B cell (primary cell): ENCODE results near the gene NHEJ1. TPM values are rescaled to one million over a fixed set of nuclear protein-coding genes. Genes with fewer than 3 reads are reported as not detected.
A peak's percentile ranks its signal among the peaks of the same experiment; 100 is the strongest.

ENCODE experiments used
- ATAC-seq: fragments of 200-7000 bp; cut with Tn5 transposase; one replicate; pipeline ENCODE4 v1.10.0; 2021; ENCODE audit warnings: low read depth, mild to moderate bottlenecking, moderate number of reproducible peaks, moderate library complexity
- CTCF ChIA-PET: fragments of 350-600 bp; sonication (Branson Sonifier 250); formaldehyde crosslinking; loops from one replicate; lab custom pipeline; 2021; ENCODE audit warnings: antibody characterized with exemption, inconsistent platforms; lab: Charles Lee
- POLR2A ChIA-PET: fragments of 350-600 bp; sonication (Branson Sonifier 250); formaldehyde crosslinking; loops from one replicate; lab custom pipeline; 2021; ENCODE audit warnings: antibody characterized with exemption; lab: Charles Lee
- DNase-seq: peaks from one replicate; pipeline ENCODE4 v3.0.0; 2013
- H2AFZ ChIP-seq: 2 replicates; pipeline ENCODE4 v1.6.1; 2012; ENCODE audit warnings: mild to moderate bottlenecking, low read depth, low read length; ENCODE audit not compliant: insufficient read depth, poor library complexity, severe bottlenecking
- H3K27ac ChIP-seq, 2 donors: 1 replicate in 1 of 2; 2 replicates in 1 of 2; pipeline ENCODE4 v1.5.1; 2012 to 2013; ENCODE audit warnings: low read length in 2 of 2, mild to moderate bottlenecking in 2 of 2, moderate library complexity in 1 of 2
- H3K27me3 ChIP-seq, 4 experiments: fragments of 200-600 bp in 1 of 4; sonication (generic) in 1 of 4; replicated peaks in 1 of 4; 1 replicate in 2 of 4; 2 replicates in 2 of 4; pipeline versions ENCODE4 v1.6.1 to v1.7.0; 2013 to 2016; ENCODE audit warnings: low read length in 3 of 4, mild to moderate bottlenecking in 2 of 4, mixed read lengths in 1 of 4, moderate library complexity in 1 of 4; ENCODE audit not compliant: insufficient read depth in 4 of 4, control insufficient read depth in 3 of 4; ENCODE audit errors: control extremely low read depth in 1 of 4
- H3K36me3 ChIP-seq, 2 experiments: replicated peaks in 1 of 2; 1 replicate in 1 of 2; 2 replicates in 1 of 2; pipeline versions ENCODE4 v1.6.1 to v1.7.1; 2013; ENCODE audit warnings: low read length in 1 of 2; ENCODE audit not compliant: insufficient read depth in 2 of 2, control insufficient read depth in 1 of 2; ENCODE audit errors: control extremely low read depth in 1 of 2, extremely low read depth in 1 of 2
- H3K4me1 ChIP-seq, 2 donors: fragments of 200-600 bp in 1 of 2; sonication (generic) in 1 of 2; 1 replicate in 1 of 2; 2 replicates in 1 of 2; pipeline versions ENCODE4 v1.5.1 to v1.6.1; 2013 to 2017; ENCODE audit warnings: low read length in 2 of 2; ENCODE audit not compliant: control insufficient read depth in 2 of 2, insufficient read depth in 2 of 2
- H3K4me2 ChIP-seq: replicated peaks from 2 replicates; pipeline ENCODE3; 2012; ENCODE audit warnings: mild to moderate bottlenecking, low read depth, low read length; ENCODE audit not compliant: poor library complexity, severe bottlenecking
- H3K4me3 ChIP-seq, 5 experiments: fragments of 200-600 bp in 1 of 5; sonication (generic) in 1 of 5; 1 replicate in 3 of 5; 2 replicates in 2 of 5; pipeline versions ENCODE4 v1.5.1 to v1.7.0; 2011 to 2016; ENCODE audit warnings: low read length in 4 of 5, mild to moderate bottlenecking in 4 of 5, low read depth in 2 of 5, control low read depth in 1 of 5, moderate library complexity in 1 of 5; ENCODE audit not compliant: insufficient read depth in 1 of 5; ENCODE audit errors: control extremely low read depth in 1 of 5, extremely low read depth in 1 of 5
- H3K79me2 ChIP-seq: fragments of 200-600 bp; sonication (generic); one replicate; pipeline ENCODE4 v1.6.0; 2016; ENCODE audit warnings: low read length; ENCODE audit not compliant: control insufficient read depth, insufficient read depth
- H3K9ac ChIP-seq: fragments of 200-600 bp; sonication (generic); 2 replicates; pipeline ENCODE4 v1.6.1; 2017; ENCODE audit warnings: mild to moderate bottlenecking, low read length, moderate library complexity
- H3K9me3 ChIP-seq, 3 donors: one replicate each; pipeline versions ENCODE4 v1.6.1 to v1.7.1; 2013; ENCODE audit warnings: low read length in 2 of 3; ENCODE audit not compliant: control insufficient read depth in 2 of 3, insufficient read depth in 1 of 3; ENCODE audit errors: control extremely low read depth in 1 of 3
- H4K20me1 ChIP-seq: 2 replicates; pipeline ENCODE4 v1.6.0; 2012; ENCODE audit warnings: mild to moderate bottlenecking, low read length; ENCODE audit not compliant: insufficient read depth, control insufficient read depth, poor library complexity, severe bottlenecking
- H3K27ac Mint-ChIP-seq: one replicate; pipeline ENCODE4 v1.8.0; 2021; ENCODE audit warnings: mixed read lengths
- H3K27me3 Mint-ChIP-seq: one replicate; pipeline ENCODE4 v1.8.0; 2021; ENCODE audit warnings: mixed read lengths
- H3K4me1 Mint-ChIP-seq: one replicate; pipeline ENCODE4 v1.8.0; 2021; ENCODE audit warnings: mixed read lengths
- H3K4me3 Mint-ChIP-seq: one replicate; pipeline ENCODE4 v1.8.0; 2021; ENCODE audit warnings: mixed read lengths
- H3K9me3 Mint-ChIP-seq: one replicate; pipeline ENCODE4 v1.8.0; 2022; ENCODE audit warnings: mixed read lengths; ENCODE audit not compliant: insufficient read depth
- CTCF ChIP-seq: fragments of 200-600 bp; IDR thresholded peaks from one replicate; pipeline ENCODE4 v1.8.0; 2022; ENCODE audit warnings: antibody characterized with exemption, mild to moderate bottlenecking
- EZH2 ChIP-seq: IDR thresholded peaks from 2 replicates; pipeline ENCODE4 v1.6.1; 2012; ENCODE audit warnings: borderline replicate concordance, low read depth, mild to moderate bottlenecking, moderate library complexity, low read length; ENCODE audit not compliant: insufficient read depth, poor library complexity, severe bottlenecking
- WGBS: methylation state at CpG from one replicate; pipeline ENCODE4 v1.1.5; 2013; ENCODE audit warnings: missing lambda C conversion rate; ENCODE audit not compliant: insufficient coverage; 5-methylcytosine and 5-hydroxymethylcytosine counted together
- intact Hi-C: fragments of 100-400 bp; cut with micrococcal nuclease; formaldehyde crosslinking; loops from one replicate; pipeline ENCODE4 v1.10.0; 2022
- polyA plus RNA-seq: library from polyadenylated mRNA; depleted of rRNA; stranded (reverse); fragments of >200 nt; gene quantifications from 2 replicates; pipeline ENCODE4 v1.2.3, GENCODE V29; 2012
- total RNA-seq, 2 donors: library from RNA; stranded (reverse); fragments of 120-200 nt in 1 of 2; gene quantifications; 1 replicate in 1 of 2; 2 replicates in 1 of 2; pipeline versions ENCODE4 v1.2.3 to v1.2.4, GENCODE V29; 2013 to 2022

Gene NHEJ1
- total and polyA plus RNA-seq, 2 donors (not counting 1 experiment from before 2014, with no cell fraction given), result 14.9 to 25.0 TPM

GRCh38 chr2:219104107-219105035 lies 56.2 kb downstream of the NHEJ1 start:
- Histone ChIP-seq H3K4me2 (no peak overlapping the region), H3K79me2 (peaks cover 3% of the 10 kb centered on the region), H3K27ac (no peak overlapping the region), H3K9me3 (no peaks in the 10 kb centered on the region), H3K9ac (no peak overlapping the region), H3K4me3 (no peak overlapping the region), H3K36me3 (peaks cover 2 to 3% of the 10 kb centered on the region in 2 experiments), H4K20me1 (peaks cover 6% of the 10 kb centered on the region), H3K27me3 (no peaks in the 10 kb centered on the region), H2AFZ (no peak overlapping the region), H3K4me1 (no peaks in the 10 kb centered on the region)
- ChIA-PET POLR2A (no interaction called here), CTCF (interaction anchor here (0.7 to 2.8 kb wide), 7 partner anchors 9 to 383 kb away, joined by 3 to 16 read pairs (median 4); no protein-coding TSS in a partner anchor)
- Mint-ChIP-seq H3K4me1 (no peaks in the 10 kb centered on the region), H3K9me3 (no peaks in the 10 kb centered on the region), H3K27me3 (no peaks in the 10 kb centered on the region), H3K27ac (no peak overlapping the region), H3K4me3 (no peak overlapping the region)
- ATAC-seq (no peak), DNase-seq (peak; percentile 20)
- TF ChIP-seq CTCF, result peak; percentile 74
- TF ChIP-seq EZH2, result no peak
- 100% methylated on average over 1 of the region's 4 CpGs for WGBS
- intact Hi-C loops, result no loop called here

- H3K9ac ChIP-seq, result no peak overlapping the region
- H3K4me2 ChIP-seq, result no peak overlapping the region
- no peak for DNase-seq
- ChIA-PET POLR2A (no interaction called here), CTCF (interaction anchor here (2.1 to 2.8 kb wide), 2 partner anchors 41 to 69 kb away, joined by 6 read pairs; no protein-coding TSS in a partner anchor)
- no peaks in the 10 kb centered on the region for H3K79me2 ChIP-seq
- no peaks in the 10 kb centered on the region for H3K4me1 Mint-ChIP-seq
- no peak overlapping the region for H3K4me3 Mint-ChIP-seq
- peaks cover 5 to 17% of the 10 kb centered on the region in 2 experiments for H3K36me3 ChIP-seq
- H3K4me3 ChIP-seq, result no peak overlapping the region
- intact Hi-C loops, result no loop called here
- H3K27me3 Mint-ChIP-seq, result no peaks in the 10 kb centered on the region
- H3K27me3 ChIP-seq, result no peaks in the 10 kb centered on the region
- H3K4me1 ChIP-seq, result no peaks in the 10 kb centered on the region
- H3K9me3 Mint-ChIP-seq, result no peaks in the 10 kb centered on the region
- ATAC-seq, result no peak
- H4K20me1 ChIP-seq, result peaks cover 11% of the 10 kb centered on the region
- no peak overlapping the region for H2AFZ ChIP-seq
- H3K9me3 ChIP-seq, result no peaks in the 10 kb centered on the region
- no peak overlapping the region for H3K27ac ChIP-seq
- TF ChIP-seq CTCF (no peak), EZH2 (no peak)
- no peak overlapping the region for H3K27ac Mint-ChIP-seq
- no CpG with 5 or more reads among the region's 1 CpG for WGBS
Observed at GRCh38 chr2:219099329-219099728, 61.3 kb downstream of the NHEJ1 start.
